SK-N-SH (cell line): ENCODE results near the gene LARGE1.

Experiments
- JUND ChIP-seq: IDR thresholded peaks from 2 replicates; pipeline ENCODE4 v1.4.0; 2012
- POLR2AphosphoS5 ChIP-seq: IDR thresholded peaks from 2 replicates; pipeline ENCODE4 v1.6.1; 2012; ENCODE audit warnings: low read depth, low read length
- RFX5 ChIP-seq: IDR thresholded peaks from 2 replicates; pipeline ENCODE4 v1.6.1; 2012; ENCODE audit warnings: mild to moderate bottlenecking, improper control_type of control experiment, low read length
- SIN3A ChIP-seq: IDR thresholded peaks from 2 replicates; pipeline ENCODE4 v1.6.1; 2012; ENCODE audit warnings: low read depth, mild to moderate bottlenecking, low read length, moderate library complexity, borderline replicate concordance
- TEAD4 ChIP-seq: IDR thresholded peaks from 2 replicates; pipeline ENCODE4 v1.4.0; 2012; ENCODE audit warnings: mild to moderate bottlenecking, borderline replicate concordance; ENCODE audit not compliant: insufficient read depth
- USF2 ChIP-seq: fragments of 150-350 bp; IDR thresholded peaks from 2 replicates; pipeline ENCODE4 v1.6.1; 2017; ENCODE audit warnings: antibody characterized with exemption, low read length, low read depth, borderline replicate concordance
- YY1 ChIP-seq: IDR thresholded peaks from 2 replicates; pipeline ENCODE4 v1.4.0; 2012; ENCODE audit warnings: low read depth, mild to moderate bottlenecking
- TF ChIP-seq, protein P1 (sequence below): fragments of 200-600 bp; sonication (generic); IDR thresholded peaks from 2 replicates; pipeline ENCODE4 v1.6.1; 2017; ENCODE audit warnings: antibody characterized with exemption, mild to moderate bottlenecking, moderate library complexity
- TF ChIP-seq, protein P2 (sequence below): IDR thresholded peaks from 2 replicates; pipeline ENCODE4 v1.4.0; 2012; ENCODE audit warnings: low read depth, borderline replicate concordance

DNA sequence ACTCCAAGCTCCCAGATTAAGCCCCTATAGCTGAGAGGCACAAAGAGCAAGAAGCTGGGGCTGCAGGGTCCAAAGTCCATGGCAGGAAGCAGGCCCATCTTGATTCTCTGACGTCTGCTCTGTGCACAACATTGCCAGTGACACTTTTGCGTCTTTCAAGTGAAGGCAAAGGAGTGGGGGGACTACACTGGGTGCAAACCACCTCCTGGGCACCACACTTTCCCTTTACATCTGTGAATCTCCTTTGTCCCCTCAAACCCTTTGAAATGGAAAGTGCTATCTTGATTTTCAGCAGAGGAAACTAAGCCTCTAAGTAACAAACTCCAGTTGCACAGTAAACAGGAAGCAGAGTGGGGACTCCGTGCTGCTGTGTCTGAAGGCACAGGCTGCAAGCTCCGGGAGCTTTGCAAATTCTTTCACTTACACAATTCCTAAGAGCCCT lies 428.0 kb downstream of the LARGE1 start:
- no peak for TF ChIP-seq SIN3A
- TF ChIP-seq, protein P1, sequence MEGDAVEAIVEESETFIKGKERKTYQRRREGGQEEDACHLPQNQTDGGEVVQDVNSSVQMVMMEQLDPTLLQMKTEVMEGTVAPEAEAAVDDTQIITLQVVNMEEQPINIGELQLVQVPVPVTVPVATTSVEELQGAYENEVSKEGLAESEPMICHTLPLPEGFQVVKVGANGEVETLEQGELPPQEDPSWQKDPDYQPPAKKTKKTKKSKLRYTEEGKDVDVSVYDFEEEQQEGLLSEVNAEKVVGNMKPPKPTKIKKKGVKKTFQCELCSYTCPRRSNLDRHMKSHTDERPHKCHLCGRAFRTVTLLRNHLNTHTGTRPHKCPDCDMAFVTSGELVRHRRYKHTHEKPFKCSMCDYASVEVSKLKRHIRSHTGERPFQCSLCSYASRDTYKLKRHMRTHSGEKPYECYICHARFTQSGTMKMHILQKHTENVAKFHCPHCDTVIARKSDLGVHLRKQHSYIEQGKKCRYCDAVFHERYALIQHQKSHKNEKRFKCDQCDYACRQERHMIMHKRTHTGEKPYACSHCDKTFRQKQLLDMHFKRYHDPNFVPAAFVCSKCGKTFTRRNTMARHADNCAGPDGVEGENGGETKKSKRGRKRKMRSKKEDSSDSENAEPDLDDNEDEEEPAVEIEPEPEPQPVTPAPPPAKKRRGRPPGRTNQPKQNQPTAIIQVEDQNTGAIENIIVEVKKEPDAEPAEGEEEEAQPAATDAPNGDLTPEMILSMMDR, result no peak
- TF ChIP-seq TEAD4, result no peak
- TF ChIP-seq JUND, result no peak
- TF ChIP-seq RFX5, result no peak
- TF ChIP-seq POLR2AphosphoS5, result no peak
- TF ChIP-seq YY1, result no peak
- TF ChIP-seq USF2, result no peak
- TF ChIP-seq, protein P2, sequence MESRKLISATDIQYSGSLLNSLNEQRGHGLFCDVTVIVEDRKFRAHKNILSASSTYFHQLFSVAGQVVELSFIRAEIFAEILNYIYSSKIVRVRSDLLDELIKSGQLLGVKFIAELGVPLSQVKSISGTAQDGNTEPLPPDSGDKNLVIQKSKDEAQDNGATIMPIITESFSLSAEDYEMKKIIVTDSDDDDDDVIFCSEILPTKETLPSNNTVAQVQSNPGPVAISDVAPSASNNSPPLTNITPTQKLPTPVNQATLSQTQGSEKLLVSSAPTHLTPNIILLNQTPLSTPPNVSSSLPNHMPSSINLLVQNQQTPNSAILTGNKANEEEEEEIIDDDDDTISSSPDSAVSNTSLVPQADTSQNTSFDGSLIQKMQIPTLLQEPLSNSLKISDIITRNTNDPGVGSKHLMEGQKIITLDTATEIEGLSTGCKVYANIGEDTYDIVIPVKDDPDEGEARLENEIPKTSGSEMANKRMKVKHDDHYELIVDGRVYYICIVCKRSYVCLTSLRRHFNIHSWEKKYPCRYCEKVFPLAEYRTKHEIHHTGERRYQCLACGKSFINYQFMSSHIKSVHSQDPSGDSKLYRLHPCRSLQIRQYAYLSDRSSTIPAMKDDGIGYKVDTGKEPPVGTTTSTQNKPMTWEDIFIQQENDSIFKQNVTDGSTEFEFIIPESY, result no peak
